ENCODE measurements around the gene RMC1. TPM values are rescaled to one million over a fixed set of nuclear protein-coding genes. Genes with fewer than 3 reads are reported as not detected.
"Not testable (repeated sequence)": the region's sequence is repeated elsewhere in the genome, so short reads cannot be mapped to it uniquely, and the experiment has no call there.

RMC1 gene
- total RNA-seq, 1 donor from 2014 or later: 37.0 TPM

DNA sequence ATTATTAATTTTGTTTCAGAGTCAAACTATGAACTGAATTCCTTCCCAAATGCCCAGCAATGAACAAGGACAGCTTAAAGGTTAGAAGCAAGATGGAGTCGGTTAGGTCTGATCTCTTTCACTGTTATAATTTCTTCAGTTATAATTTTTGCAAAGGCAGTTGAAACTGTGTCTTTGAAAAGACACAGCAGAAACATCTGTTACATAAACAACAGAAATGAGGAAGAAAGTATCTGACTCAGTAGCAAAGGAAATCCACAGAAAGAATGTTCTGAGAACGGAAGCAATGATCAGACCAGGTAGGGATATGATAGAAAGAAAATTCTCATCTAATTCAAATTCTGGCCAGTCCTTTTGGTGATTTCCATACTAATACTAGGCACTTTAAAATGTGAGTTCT lies 5.2 kb upstream of the RMC1 start:
- no peak for DNase-seq

GRCh38 chr18:23498877-23499276 lies 4.4 kb upstream of the RMC1 start:
- DNase-seq: peak; percentile 23

- DNase-seq: no peak
These were observed 4.0 kb upstream of the RMC1 start for GRCh38 chr18:23499291-23499781.

GRCh38 chr18:23501626-23502025 lies 1.7 kb upstream of the RMC1 start:
- no peak for DNase-seq

DNA sequence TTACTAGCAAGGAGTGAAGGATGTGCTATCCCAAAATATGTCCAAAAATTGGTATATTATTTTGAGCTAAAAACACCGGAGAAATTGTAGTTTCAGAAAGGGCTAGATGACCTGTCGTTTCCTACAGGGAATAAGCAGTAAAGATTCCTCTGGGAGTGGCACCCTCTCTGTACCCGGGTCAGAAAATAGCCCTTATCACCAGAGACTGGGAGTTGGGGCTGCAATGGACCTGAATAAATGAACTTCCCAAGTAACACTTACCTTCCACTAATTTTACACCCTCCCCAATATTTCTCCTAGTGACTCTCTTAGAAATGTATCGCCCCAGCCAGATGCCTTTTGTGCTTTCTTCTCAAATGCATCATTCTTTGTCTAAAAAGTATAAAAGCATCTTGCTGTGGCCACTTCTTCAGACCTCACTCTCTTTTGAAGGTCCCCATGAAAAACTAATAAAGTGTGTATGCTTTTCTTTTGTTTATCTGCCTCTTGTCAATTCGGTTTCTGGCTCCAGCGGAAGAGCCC lies 734 bp upstream of the RMC1 start:
- no peak for DNase-seq

GRCh38 chr18:23503963-23504344 lies 643 bp downstream of the RMC1 start:
- DNase-seq: no peak

GRCh38 chr18:23504720-23505119 lies 1.4 kb downstream of the RMC1 start:
- no peak for DNase-seq

- DNase-seq: no peak
These were observed 3.1 kb downstream of the RMC1 start for GRCh38 chr18:23506393-23506792.

DNA sequence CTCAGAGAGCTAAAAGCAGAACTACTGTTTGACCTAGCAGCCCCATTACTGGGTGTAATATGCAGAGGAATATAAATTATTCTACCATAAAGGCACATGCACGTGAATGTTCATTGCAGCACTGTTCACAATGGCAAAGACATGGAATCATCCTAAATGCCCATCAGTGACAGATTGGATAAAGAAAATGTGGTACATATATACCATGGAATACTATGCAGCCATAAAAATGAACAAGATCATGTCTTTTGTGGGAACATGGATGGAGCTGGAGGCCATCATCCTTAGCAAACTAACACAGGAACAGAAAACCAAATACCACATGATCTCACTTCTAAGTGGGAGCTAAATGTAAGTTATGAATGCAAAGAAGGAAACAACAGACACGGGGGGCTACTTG lies 7.6 kb downstream of the RMC1 start:
- DNase-seq: not testable (repeated sequence)

DNA sequence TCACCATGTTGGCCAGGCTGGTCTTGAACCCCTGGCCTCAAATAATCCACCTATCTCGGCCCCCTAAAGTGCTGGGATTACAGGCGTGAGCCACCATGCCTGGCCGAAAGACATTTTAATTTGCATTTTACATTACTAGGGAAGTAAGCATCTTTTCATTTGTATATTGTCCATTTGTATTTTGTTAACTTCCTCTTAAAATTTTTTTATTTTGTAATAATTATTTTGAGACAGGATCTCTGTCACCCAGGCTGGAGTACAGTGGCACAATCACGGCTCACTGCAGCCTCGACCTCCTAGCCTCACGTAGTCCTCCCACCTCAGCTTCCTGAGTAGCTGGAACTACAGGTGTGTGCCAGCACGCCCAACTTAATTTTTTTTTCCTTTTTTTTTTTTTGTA lies 8.9 kb downstream of the RMC1 start:
- DNase-seq: not testable (repeated sequence)

- no peak for DNase-seq
These were observed 9.3 kb downstream of the RMC1 start for GRCh38 chr18:23512641-23513040.

GRCh38 chr18:23515911-23516546 lies 12.7 kb downstream of the RMC1 start:
- peak; percentile 72 for DNase-seq

DNA sequence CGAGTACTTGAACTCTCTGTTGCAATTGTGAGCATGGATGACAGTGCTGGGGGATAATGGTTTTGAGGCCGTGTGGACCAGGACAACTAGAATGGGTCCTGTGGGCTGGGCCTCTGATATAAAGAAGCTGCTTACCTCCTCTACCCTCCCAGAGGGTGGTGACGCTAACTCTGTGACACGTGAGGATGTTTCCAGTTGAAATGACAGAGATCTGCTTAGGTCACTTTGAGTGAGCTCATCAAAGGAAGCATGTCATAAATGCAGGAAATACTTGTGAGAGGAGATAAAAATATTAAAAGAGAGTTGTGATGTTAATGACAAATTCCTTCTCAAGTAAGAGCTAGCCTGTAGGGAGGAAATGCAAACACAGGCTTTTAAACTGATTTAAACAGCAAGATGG lies 16.4 kb downstream of the RMC1 start:
- DNase-seq: no peak

DNA sequence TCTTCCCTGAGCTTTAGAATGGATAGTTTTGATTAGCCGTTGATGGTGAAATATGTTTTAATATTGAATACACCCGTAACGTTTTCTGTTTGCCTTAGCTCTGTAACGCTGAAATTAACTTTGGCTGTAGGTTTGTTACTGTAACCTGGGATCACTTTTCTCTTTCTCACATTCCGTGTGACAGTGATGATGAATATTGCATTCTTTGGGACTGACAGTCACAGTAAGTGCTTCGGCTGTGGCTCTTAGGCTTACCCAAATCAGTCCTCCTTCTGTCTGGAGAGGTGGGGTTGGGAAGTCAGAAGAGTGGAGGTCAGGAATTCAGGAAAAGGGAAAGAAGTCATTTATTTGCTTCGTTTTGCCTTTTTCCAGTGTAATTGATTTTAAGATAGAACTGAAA lies 18.0 kb downstream of the RMC1 start:
- DNase-seq: no peak

GRCh38 chr18:23521907-23522306 lies 18.6 kb downstream of the RMC1 start:
- DNase-seq: no peak

GRCh38 chr18:23523429-23524212 lies 20.3 kb downstream of the RMC1 start:
- no peak for DNase-seq

DNA sequence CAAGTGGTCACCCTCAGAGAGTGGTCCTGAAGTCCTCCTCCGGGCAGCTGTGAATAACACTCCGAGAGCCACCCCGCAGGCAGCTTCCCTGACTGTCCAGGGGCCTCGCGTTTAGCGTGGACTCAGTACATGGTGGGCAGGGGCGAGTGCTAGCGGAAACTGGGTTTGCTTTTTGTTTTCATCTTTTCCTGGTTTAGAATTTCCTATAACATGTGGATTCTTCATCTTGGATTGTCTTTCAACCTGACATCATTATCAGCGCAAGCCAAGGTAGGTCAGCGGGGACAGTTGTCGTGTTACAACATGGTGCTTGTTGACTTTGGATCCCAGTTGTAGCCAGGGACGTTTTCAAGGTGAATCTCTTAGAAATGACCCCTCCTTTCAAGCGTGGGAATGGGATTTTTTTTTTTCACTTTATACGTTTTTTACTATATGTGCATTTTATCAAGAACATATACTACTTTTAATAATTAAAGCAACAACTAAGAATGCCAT lies 20.9 kb downstream of the RMC1 start:
- no peak for DNase-seq

- no peak for DNase-seq
These were observed 23.3 kb downstream of the RMC1 start for GRCh38 chr18:23526501-23527063.

DNA sequence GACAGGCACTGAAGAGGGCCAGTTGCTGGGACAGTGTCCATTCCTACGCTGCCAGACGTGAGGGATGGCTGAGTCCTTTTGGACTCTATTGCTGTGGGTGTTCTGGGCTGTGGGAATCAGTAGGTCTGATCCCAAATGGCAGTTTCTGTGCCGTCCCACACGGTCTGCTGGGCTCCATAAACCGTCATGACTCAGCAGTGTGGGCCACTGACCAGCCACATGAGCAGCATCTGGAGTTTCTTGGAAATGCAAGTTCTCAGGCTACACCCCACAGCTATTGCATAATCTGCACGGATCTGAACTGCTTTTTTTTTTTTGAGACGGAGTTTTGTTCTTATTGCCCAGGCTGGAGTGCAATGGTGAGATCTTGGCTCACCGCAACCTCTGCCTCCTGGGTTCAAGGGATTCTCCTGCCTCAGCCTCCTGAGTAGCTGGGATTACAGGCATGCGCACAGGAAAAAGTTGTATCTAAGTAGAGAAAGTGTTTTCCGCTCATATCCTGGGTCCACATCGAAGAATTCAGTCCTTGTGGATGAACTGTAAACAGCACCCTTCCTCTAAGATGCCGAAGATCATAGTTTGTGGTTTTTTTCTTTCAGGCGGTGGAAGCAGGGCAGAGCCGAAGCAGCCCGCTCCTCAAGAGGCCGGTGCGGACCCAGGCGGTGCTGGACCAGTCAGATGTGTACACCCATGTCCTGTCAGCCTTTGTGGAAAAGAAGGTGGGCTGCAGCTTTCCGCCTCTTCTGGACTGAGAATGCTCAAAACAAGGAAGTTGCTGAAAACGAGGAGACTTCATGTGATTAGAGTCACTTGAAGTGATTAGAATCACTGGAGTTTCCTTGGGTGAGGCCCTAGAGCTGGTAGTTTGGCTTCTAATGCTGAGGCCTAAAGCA lies 25.5 kb downstream of the RMC1 start:
- no peak for DNase-seq

GRCh38 chr18:23529604-23530003 lies 26.3 kb downstream of the RMC1 start:
- DNase-seq: no peak

GRCh38 chr18:23530195-23530594 lies 26.9 kb downstream of the RMC1 start:
- DNase-seq: no peak

- no peak for DNase-seq
These were observed 28.6 kb downstream of the RMC1 start for GRCh38 chr18:23531912-23532311.
